ENCODE data around the gene TGFA. TPM values are rescaled to one million over a fixed set of nuclear protein-coding genes. Genes with fewer than 3 reads are reported as not detected.

The TGFA gene
- total and polyA plus RNA-seq, 9 donors: 0.08 to 8.7 (median 1.2) TPM

GRCh38 chr2:70420740-70421139 is 132.9 kb downstream of the TGFA start:
- DNase-seq: no peak
- Histone ChIP-seq H3K27ac (no peak overlapping the region), H3K4me3 (no peak overlapping the region), H3K9me3 (no peaks in the 10 kb centered on the region), H3K36me3 (no peaks in the 10 kb centered on the region), H3K4me1 (ENCODE audit: insufficient read depth) (no peaks in the 10 kb centered on the region), H3K27me3 (no peaks in the 10 kb centered on the region)
- intact Hi-C loops (cut with DNase I): no loop called here
- WGBS, 3 donors: 54 to 64% (median 60%) methylated on average over 8 of the region's 8 CpGs
- TF ChIP-seq EP300 (IDR thresholded peaks at IDR 0.05) (no peak), CTCF (IDR thresholded peaks at IDR 0.05) (no peak)

- TF ChIP-seq CTCF (IDR thresholded peaks at IDR 0.05) (no peak), EP300 (IDR thresholded peaks at IDR 0.05) (no peak), POLR2A (IDR thresholded peaks at IDR 0.05) (no peak)
- 51 to 53% (median 51%) methylated on average over 4 of the region's 4 CpGs for WGBS, 3 donors
- intact Hi-C loops (cut with DNase I): no loop called here
- H3K36me3 ChIP-seq: no peaks in the 10 kb centered on the region
- H3K4me1 ChIP-seq (ENCODE audit: insufficient read depth): no peaks in the 10 kb centered on the region
- no peak for DNase-seq
- no peaks in the 10 kb centered on the region for H3K9me3 ChIP-seq
- no peak overlapping the region for H3K27ac ChIP-seq
- H3K4me3 ChIP-seq: no peak overlapping the region
- no peaks in the 10 kb centered on the region for H3K27me3 ChIP-seq
Measured at GRCh38 chr2:70420143-70420542, 133.5 kb downstream of the TGFA start.

- H3K27ac ChIP-seq: no peak overlapping the region
- H3K9me3 ChIP-seq: no peaks in the 10 kb centered on the region
- 75 to 86% (median 82%) methylated on average over 12 of the region's 12 CpGs for WGBS, 3 donors
- no peaks in the 10 kb centered on the region for H3K27me3 ChIP-seq
- no peak overlapping the region for H3K4me3 ChIP-seq
- H3K4me1 ChIP-seq (ENCODE audit: insufficient read depth): no peaks in the 10 kb centered on the region
- H3K36me3 ChIP-seq: no peaks in the 10 kb centered on the region
- no peak for DNase-seq
- intact Hi-C loops (cut with DNase I): no loop called here
- TF ChIP-seq EP300 (IDR thresholded peaks at IDR 0.05) (no peak), POLR2A (IDR thresholded peaks at IDR 0.05) (no peak), CTCF (IDR thresholded peaks at IDR 0.05) (no peak)
Measured at GRCh38 chr2:70418514-70418913, 135.1 kb downstream of the TGFA start.

GRCh38 chr2:70417011-70417410 is 136.6 kb downstream of the TGFA start:
- Histone ChIP-seq H3K36me3 (no peaks in the 10 kb centered on the region), H3K27me3 (no peaks in the 10 kb centered on the region), H3K4me3 (no peak overlapping the region), H3K27ac (no peak overlapping the region), H3K9me3 (no peaks in the 10 kb centered on the region), H3K4me1 (ENCODE audit: insufficient read depth) (no peaks in the 10 kb centered on the region)
- intact Hi-C loops (cut with DNase I): no loop called here
- 76 to 86% (median 84%) methylated on average over 1 of the region's 1 CpG for WGBS, 3 donors
- DNase-seq: no peak
- TF ChIP-seq CTCF (IDR thresholded peaks at IDR 0.05) (no peak), POLR2A (IDR thresholded peaks at IDR 0.05) (no peak), EP300 (IDR thresholded peaks at IDR 0.05) (no peak)
